HG03565 (cell line): ENCODE measurements around the gene ZHX3.

Experiments used
- ATAC-seq: cut with Tn5 transposase; IDR thresholded peaks from one replicate; pipeline ENCODE4 v1.9.1; 2021; ENCODE audit warnings: mild to moderate bottlenecking, moderate library complexity; ENCODE audit not compliant: unreplicated experiment

ZHX3 gene, protein sequence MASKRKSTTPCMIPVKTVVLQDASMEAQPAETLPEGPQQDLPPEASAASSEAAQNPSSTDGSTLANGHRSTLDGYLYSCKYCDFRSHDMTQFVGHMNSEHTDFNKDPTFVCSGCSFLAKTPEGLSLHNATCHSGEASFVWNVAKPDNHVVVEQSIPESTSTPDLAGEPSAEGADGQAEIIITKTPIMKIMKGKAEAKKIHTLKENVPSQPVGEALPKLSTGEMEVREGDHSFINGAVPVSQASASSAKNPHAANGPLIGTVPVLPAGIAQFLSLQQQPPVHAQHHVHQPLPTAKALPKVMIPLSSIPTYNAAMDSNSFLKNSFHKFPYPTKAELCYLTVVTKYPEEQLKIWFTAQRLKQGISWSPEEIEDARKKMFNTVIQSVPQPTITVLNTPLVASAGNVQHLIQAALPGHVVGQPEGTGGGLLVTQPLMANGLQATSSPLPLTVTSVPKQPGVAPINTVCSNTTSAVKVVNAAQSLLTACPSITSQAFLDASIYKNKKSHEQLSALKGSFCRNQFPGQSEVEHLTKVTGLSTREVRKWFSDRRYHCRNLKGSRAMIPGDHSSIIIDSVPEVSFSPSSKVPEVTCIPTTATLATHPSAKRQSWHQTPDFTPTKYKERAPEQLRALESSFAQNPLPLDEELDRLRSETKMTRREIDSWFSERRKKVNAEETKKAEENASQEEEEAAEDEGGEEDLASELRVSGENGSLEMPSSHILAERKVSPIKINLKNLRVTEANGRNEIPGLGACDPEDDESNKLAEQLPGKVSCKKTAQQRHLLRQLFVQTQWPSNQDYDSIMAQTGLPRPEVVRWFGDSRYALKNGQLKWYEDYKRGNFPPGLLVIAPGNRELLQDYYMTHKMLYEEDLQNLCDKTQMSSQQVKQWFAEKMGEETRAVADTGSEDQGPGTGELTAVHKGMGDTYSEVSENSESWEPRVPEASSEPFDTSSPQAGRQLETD

DNA sequence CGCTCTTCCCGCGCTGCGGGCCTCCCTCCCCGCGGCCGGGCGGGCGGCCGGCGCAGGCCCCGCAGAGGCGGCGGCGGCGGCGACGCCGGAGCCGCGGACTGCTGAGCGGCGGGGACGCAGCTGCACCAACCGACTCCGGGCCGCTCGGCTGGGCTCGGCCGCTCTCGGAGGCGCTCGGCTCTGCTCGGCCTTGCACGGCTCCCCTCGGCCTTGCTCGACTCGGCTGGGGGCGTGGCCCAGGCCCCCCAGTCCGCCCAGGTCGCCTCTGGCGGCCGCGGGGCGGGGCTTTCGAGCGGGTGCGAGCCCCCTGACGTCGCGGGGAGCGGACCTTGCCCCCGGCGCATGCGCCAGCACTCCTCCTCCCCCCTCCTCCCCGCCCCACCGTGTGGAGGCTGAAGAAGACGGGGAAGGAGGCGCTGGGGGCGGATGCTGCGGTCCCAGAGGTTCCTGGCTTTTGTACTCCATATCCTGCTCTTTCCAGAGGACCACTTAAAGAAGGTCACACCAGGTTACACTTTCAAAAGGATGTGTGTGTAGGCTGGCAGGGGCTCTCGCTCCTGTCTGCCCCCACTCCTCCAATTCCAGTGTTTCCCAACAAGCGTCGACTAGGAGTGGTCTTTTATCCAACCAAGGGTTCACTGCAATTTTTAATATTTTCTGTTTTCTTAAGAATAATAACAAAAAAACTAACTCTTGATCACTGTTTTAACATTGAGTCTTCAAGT is at the start of gene ZHX3:
TSS of gene ZHX3 (minus strand) at position 186 of the 725 bp plus-strand sequence. CDS start 112,815 bp downstream, outside the sequence.
- ATAC-seq, result peak; percentile 93

DNA sequence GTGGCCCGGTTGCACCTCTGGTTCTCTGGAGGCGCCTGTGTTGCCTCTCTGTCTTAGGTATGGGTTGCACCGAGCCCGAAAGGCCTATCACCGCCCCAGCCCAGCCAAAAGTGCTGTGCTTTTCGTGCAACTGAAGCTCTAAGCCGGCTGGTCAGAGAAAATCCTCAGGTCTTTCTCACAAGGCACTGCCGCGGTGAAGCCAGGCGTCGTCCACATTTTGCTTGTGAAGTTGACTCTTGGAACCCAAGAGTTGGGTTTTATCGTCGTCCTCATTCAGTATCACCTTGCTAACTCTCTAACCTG is 49.8 kb upstream of the ZHX3 start:
- ATAC-seq, result no peak

DNA sequence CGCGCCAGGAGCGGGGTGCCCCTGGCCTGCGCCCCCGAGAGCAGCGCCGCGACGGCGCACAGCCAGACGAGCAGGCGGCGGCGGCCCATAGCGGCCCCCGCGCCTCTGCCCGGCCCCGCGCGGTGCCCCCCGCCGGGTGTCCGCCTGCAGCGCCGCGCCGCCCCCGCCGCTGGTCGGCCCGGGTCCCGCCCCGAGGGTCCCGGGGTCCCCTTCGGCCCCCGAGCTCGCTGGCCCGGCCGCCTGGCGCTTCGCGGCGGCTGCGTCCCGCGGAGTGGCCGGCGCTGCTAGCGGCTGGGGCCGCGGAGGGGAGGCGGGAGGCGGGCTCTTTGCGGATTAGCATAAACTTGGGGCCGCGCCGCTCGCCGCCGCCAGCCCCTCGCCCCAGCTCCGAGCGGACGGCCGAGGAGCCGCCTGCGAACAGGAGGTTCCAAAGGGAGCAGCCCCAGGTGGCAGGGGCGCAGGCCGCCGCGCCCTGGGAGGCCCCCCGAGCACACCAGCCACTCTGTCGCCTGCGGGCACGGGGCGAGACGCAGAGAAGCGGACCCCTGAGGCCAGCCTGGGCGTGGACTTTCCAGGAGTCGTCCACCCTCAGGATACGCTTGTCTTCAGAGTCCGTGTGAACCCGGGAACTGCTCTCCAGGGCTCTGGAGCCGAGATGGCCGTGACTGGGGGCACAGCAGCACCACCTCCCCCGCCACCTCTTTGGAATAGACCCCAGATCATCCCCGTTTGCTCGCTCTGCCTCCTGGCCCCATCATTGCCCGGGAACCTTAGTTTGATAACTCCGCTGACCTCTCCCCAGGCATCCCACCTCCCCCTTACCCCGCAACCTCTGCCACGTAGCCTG is 49.2 kb upstream of the ZHX3 start, which contains the start of gene EMILIN3:
TSS of gene EMILIN3 (minus strand) at position 273 of the 847 bp plus-strand sequence. CDS start at position 89, 184 bp downstream.
- ATAC-seq, result no peak

DNA sequence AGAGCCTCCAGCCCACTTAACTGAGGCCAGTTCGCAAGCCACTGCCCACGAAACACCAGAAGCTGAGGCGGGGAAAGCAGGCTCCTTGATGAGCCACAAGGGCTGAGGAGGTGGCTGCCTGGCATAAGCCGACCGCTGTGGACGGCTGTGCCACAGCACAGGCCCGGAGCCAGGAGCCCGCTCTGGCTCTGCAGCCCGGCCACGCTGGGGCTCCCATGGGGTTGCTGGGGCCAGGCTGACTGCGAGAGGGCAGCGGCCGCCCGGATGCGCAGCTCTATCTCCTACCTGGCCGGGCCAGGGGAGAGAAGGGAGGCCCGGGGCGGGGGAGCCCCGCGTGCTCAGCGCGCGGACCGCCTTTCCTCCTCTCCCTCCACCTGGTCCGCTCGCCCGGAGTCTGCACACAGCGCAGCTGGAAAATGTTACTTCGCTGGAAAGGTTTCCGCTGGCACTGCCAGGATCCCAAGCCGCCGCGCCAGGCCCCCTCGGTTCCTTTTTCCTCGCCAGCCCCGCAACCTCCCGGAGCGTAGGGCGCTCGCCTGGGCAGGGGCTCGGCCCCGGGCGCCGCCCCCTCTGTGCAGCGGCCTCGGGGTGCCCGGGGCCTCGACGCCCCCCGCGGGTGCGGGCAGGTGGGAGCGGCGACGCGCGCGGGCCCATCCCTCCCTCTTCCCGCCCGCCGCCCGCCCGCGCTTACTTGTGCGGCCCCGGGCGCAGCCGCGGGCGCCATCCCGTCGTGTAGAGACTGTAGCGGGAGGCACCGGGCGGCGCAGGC is 48.4 kb upstream of the ZHX3 start:
- ATAC-seq, result no peak

DNA sequence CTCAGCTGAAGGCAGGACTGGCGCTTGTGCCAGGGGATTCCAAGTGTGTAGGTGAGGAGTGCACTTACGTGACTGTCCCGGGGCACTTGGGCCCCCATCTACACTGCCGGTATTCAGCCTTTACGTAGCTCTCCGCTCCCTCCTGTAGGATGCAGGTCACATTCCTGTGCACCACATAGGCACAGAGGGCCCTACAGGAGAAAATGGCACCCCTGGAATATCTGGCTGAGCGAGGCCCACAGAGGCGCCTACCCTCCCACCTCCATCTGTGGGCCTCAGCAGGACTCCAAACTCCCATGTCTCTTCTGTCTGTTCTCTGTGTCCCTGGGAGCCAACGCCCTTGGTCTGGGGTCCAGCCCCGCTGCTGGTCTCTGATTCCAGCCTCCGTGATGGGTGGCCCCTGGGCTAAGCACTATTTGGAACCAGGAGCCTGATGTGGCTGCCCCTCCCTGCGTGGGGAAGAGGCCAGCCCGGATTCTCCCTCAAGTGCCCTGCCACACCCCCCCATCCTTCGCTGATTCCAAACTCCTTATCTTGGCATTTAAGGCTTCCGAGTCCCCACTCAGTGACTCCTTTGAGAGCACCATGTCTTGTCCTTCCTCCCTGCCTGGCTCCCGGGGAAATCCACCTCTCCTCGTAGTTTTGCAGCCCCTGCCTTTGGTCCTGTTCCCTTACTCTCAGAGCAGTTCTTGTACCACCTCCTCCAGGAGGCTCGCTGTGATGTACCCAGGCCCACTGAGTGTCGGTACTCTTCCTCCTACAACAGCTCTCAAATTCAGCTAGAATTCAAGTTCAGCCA is 47.6 kb upstream of the ZHX3 start:
- no peak for ATAC-seq

DNA sequence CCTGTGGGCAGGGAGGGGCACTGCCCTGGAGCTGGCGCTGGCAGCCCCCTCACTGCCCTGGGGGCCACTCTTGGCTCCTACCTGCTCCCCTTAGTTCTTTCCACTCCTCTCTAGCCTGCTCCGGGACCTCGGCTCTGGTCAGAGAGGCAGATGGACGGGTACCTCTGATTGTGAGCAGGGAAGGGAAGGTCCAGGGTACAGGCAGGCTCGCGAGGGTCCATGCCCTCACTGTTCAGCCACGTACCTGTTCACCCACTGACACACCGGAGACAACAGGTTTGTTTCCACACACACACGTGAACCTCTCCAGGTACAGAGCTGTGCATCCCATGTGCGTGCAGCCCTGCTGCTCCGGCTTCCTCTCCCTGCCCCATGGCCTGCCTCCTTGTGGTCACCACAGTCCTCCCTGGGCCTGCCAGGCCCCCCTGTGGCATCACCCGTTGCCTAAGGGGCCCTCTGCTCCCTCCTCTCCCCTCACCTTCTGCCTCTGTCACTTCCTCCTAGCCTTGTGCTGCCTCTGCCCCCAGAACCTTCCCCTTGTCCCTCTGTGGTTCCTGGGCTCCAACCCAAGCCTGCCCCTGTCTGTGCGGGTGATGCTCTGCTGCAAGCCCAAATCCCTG is 46.8 kb upstream of the ZHX3 start:
- no peak for ATAC-seq

DNA sequence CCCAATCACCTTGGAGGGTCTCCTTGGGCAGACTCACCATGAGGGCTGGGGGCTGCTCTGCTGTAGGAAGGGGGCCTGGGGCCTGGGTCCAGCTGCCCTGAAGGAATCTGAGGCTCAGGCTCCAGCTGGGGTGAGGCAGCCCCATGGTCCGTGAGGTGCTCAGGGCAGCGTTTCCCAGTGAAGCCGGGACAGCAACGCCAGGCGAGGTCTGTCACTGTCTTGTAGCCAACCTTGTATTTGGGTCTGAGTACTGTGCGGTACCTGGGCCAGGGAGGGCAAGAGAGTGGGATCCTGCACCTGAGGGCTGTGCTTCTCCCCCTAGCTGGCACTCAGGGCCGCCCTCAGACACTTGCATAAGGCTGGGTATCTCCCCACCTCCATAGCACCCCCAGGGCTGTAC is 46.1 kb upstream of the ZHX3 start:
- ATAC-seq, result no peak

DNA sequence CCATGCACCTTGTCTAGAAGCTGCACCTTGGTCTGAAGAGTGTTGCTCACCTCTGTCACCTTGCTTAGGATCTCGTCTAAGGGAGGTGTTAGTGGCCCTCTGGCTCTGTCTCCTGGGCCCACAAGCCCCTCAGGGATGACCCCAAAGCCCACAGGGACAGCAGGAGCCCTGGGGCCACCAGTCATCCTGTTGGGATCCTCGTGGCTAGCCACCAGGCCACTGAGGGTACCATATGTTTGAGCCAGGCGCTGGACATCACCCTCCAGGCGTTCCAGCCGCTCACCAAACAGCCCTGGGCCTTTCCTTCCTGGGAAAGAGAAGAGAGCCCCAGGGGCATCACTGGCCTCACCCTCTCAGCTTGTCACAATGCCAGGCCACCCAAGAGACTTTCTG is 45.2 kb upstream of the ZHX3 start:
- no peak for ATAC-seq

DNA sequence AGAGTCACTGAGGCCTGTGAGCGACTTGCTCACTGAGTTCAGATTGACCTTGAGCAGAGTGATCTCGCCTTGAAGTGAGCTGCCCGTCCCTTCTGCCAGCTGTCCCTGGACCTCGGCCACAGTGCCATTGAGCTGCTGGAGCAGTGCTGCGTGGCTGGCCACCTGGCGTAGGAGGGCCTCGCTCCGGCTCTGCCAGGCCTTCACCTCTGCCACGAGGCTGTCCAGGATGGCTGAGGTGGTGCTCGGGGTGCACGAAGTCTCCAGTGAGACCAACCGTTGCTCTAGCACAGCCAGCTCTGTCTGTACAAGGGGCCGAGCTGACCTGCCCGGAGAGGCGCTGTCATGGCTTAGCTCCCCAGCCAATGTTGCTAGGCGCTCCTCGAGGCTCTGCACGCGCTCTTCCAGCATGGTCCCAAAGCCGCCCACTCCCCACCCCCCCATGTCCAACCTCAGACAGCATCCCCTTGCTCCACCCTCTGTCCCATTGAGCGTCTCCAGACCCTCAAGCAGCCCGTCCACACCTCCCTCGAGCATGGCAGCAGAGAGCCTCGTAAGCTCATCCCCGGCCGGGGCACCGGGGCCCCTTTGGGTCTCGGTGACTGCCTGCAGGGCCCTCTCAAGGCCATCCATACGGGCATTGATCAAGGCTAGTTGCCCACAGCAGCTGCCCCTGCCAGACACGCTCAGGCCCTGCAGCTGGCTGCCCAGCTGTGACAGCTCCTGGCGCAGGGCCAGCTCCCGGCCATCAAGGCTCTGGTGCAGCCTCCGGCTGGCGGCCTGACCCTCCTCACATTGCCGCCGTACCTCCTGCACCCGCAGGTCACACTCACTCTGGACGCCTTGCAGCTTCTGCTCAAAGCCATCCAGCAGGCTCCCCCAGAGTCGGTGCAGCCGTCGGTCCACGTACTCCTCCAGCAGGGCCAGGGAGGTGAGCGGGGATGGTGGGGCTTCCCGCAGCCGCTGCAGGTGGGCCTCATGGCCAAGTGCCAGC is 44.5 kb upstream of the ZHX3 start:
- ATAC-seq, result no peak

DNA sequence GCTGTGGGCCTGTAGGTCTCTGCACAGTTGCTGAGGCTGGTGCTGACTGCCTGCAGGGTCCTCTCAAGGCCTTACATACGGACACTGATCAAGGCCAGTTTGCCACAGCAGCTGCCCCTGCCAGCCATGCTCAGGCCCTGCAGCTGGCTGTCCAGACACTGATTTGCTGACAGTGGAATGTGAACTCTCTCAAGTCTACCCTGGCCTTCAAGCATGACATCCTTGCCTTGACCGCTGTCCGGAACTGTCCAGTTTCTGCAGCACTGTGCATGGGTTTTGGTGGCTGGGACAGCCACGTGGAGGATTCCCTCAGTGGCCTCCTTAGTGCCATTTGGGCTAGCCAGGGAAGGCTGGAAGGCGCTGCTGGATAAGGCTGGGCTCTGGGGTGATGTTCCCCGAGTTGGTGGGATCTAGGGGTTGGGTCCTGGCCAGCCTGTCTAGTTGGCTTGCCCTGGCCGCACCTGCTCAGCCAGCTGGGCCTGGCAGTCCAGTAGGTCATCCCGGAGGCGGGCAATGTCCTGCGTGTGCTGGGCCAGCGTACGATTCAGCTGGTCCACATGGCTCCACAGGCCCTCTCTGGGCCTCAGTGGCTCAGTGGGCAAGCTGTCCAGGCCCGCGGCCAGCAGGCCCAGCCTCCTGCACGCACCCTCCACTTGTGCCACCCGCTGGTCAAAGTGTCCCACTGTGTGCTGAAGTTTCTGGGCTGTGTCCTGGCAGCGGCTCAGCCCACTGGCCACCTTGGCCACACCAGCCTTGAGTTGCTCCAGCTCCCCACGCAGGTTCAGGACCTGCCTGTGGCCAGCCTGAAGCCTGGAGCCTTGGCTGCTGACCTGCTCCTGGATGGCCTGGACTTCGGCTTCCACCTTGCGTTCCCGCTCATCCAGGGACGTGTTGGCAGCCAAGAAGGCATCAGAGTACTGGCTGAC is 43.6 kb upstream of the ZHX3 start:
- ATAC-seq, result no peak

DNA sequence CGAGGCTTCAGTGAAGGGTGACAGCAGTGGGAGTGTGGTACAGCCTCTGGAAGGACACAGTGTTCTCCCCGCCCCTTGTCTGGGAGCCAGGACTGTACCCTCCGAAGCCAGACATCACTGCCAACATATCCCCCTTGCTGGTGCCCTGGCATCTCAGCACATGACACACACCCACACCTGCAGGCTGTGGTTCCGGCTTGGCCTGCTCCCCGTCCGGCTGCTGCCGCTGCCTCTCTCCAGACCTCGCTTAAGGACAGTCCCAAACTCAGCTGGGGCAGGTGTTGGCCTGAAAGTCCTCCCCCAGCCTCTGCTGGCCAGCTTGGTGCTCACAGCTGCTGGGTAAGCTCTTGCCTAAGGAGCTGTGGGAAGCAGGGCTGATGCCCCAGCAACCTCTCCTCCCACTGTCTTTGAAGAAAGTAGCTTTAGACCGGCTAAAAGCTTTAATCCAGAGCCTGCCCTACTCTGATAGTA is 42.0 kb upstream of the ZHX3 start:
- ATAC-seq, result no peak

DNA sequence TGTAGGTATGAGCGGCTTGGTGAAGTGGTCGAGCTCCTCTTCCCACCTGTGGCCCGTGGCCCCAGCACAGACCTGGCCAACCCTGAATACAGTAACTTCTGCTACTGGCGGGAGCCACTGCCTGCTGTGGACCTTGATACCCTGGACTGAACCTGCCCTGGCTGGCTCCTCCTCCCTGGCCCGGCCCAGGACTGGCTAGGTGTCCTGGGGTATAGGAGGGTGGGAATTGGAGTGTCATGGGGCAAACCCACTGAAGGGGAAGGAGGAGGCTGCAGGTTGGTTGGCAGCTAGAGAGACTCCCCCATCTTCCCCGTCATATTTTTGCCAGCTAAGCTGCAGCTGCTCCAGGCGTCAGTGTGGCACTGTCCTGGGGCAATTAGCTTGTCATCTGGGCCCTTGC is 41.2 kb upstream of the ZHX3 start:
- no peak for ATAC-seq

DNA sequence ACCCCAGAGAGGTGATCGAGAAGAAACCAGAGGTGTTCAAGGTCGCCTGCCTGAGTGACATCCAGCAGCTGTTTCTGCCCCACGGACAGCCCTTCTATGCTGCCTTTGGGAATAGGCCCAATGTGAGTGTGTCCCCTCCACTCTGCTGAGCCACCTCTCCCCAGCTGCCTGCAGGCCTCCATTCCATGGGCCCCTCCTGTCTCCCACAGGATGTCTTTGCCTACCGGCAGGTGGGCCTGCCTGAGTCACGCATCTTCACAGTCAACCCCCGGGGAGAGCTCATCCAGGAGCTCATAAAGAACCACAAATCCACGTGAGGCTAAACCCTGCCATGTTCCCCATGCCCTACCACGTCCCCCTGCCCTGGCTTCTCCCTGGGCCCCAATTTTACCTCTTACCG is 40.7 kb upstream of the ZHX3 start:
- no peak for ATAC-seq

DNA sequence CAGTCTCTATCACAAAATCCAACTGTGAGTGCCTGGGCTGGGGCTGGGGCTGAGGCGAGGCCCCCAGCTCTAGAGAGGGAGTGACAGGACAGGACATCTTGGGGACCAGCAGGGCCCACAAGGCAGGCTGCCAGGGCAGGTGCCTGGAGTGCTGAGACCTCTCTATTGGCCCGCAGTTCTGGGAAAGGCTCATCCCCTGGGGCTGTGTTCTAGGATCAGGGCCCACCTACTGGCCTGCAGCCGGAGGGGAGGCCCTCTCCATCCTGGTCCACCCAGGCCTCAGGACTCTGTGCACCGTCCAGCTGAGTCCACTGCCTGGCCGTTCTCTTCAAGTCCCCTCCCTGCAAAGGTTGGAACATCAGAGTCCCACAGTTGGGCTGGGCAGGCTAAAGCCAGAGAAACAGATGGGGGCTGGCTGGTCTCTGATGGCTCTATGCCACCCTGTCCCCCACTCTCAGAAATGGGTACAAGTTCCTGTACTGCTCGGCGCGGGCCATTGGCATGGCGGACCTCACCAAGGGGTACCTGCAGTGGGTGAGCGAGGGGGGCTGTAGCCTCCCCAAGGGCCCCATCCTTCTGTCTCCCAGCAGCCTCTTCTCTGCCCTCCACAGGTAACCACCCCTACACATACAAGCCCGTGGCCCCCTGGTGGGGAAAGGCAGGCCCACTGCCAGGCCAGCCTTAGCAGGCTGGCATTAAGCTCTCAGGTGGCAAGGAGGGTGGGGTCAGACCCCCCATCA is 40.1 kb upstream of the ZHX3 start:
- no peak for ATAC-seq

DNA sequence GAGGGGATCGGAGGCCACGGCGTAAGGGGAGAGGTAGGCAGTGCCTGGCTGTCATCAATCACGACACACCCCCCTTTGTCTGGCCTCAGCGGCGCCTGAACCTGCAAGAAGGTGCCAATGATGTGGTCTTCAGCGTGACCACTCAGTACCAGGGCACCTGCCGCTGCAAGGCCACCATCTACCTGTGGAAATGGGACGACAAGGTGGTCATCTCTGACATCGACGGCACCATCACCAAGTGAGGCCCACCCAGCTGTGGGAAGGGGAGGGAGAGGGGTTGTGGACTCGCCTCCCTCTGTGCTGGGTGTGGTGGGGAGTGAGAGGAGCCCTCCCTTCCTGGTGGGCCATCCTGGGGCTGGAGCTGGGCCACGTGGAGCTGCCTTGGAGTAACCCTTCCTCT is 39.4 kb upstream of the ZHX3 start:
- no peak for ATAC-seq
